GM23338 (cell line): ENCODE measurements around the gene RSPH4A. TPM values are rescaled to one million over a fixed set of nuclear protein-coding genes. Genes with fewer than 3 reads are reported as not detected.

Experiments used
- ATAC-seq: fragments of 200-7000 bp; cut with Tn5 transposase; 3 replicates; pipeline ENCODE4 v1.9.1; 2020
- DNase-seq: peaks from one replicate; pipeline ENCODE4 v3.0.0-alpha.2; 2015; ENCODE audit warnings: low spot score
- H2AFZ ChIP-seq: fragments of 200-600 bp; sonication (generic); 2 replicates; pipeline ENCODE4 v1.8.0; 2016; ENCODE audit warnings: antibody characterized with exemption, mild to moderate bottlenecking, moderate library complexity
- H3F3A ChIP-seq: fragments of 200-600 bp; sonication (generic); replicated peaks from 2 replicates; pipeline ENCODE4 v1.8.0; 2017; ENCODE audit warnings: antibody characterized with exemption, mixed run types, low read depth
- H3K27ac ChIP-seq: fragments of 200-600 bp; sonication (generic); 2 replicates; pipeline ENCODE4 v1.6.1; 2016; ENCODE audit warnings: low read depth
- H3K27me3 ChIP-seq: fragments of 200-600 bp; sonication (generic); 2 replicates; pipeline ENCODE4 v1.8.0; 2016; ENCODE audit warnings: mild to moderate bottlenecking, mixed run types, moderate library complexity; ENCODE audit not compliant: insufficient read depth
- H3K36me3 ChIP-seq: fragments of 200-600 bp; sonication (generic); 2 replicates; pipeline ENCODE4 v1.8.0; 2016; ENCODE audit warnings: mild to moderate bottlenecking; ENCODE audit not compliant: insufficient read depth
- H3K4me1 ChIP-seq: fragments of 200-600 bp; sonication (generic); 2 replicates; pipeline ENCODE4 v1.8.0; 2016; ENCODE audit warnings: mild to moderate bottlenecking, moderate library complexity; ENCODE audit not compliant: insufficient read depth
- H3K4me2 ChIP-seq: fragments of 200-600 bp; sonication (generic); 2 replicates; pipeline ENCODE4 v1.7.1; 2017; ENCODE audit warnings: mixed run types
- H3K4me3 ChIP-seq: fragments of 200-600 bp; sonication (generic); 2 replicates; pipeline ENCODE4 v1.6.1; 2016; ENCODE audit warnings: mixed run types
- H3K79me2 ChIP-seq: fragments of 200-600 bp; sonication (generic); replicated peaks from 2 replicates; pipeline ENCODE4 v1.8.0; 2017; ENCODE audit warnings: mild to moderate bottlenecking; ENCODE audit not compliant: insufficient read depth
- H3K9me2 ChIP-seq: fragments of 200-600 bp; sonication (generic); 2 replicates; pipeline ENCODE4 v1.8.0; 2017; ENCODE audit not compliant: insufficient read depth
- H4K20me1 ChIP-seq: fragments of 200-600 bp; sonication (generic); replicated peaks from 2 replicates; pipeline ENCODE4 v1.8.0; 2017; ENCODE audit warnings: mild to moderate bottlenecking; ENCODE audit not compliant: insufficient read depth
- H3K27ac Mint-ChIP-seq: 2 replicates; pipeline ENCODE4 v1.8.0; 2020; ENCODE audit warnings: inconsistent platforms, mild to moderate bottlenecking, moderate library complexity, mixed read lengths
- H3K27me3 Mint-ChIP-seq: 3 replicates; pipeline ENCODE4 v1.8.0; 2022; ENCODE audit warnings: low read depth, mild to moderate bottlenecking, moderate library complexity, mixed read lengths, inconsistent platforms; ENCODE audit not compliant: insufficient read depth, poor library complexity
- H3K36me3 Mint-ChIP-seq: 3 replicates; pipeline ENCODE4 v1.8.0; 2021; ENCODE audit warnings: low read depth, mild to moderate bottlenecking, inconsistent platforms, moderate library complexity, mixed read lengths
- H3K4me1 Mint-ChIP-seq: 3 replicates; pipeline ENCODE4 v1.8.0; 2020; ENCODE audit warnings: mild to moderate bottlenecking, inconsistent platforms, mixed read lengths
- H3K4me3 Mint-ChIP-seq: 3 replicates; pipeline ENCODE4 v1.8.0; 2021; ENCODE audit warnings: moderate library complexity, mild to moderate bottlenecking, inconsistent platforms, mixed read lengths
- H3K9me3 Mint-ChIP-seq: 3 replicates; pipeline ENCODE4 v1.8.0; 2020; ENCODE audit warnings: moderate library complexity, mild to moderate bottlenecking, inconsistent platforms, mixed read lengths
- CREB1 ChIP-seq: fragments of 250-450 bp; sonication (Bioruptor Pico); IDR thresholded peaks from 2 replicates; pipeline ENCODE4 v1.5.0; 2020; ENCODE audit warnings: low read depth, mild to moderate bottlenecking, moderate library complexity
- CTCF ChIP-seq, 2 experiments: fragments of 200-600 bp in 1 of 2; sonication (generic) in 1 of 2; conservative IDR thresholded peaks; 2 replicates each; pipeline versions ENCODE4 v1.5.1 to v1.6.1; 2016 to 2017; ENCODE audit warnings: antibody characterized with exemption in 2 of 2, low read depth in 2 of 2, mild to moderate bottlenecking in 2 of 2, moderate library complexity in 1 of 2
- ETS1 ChIP-seq: IDR thresholded peaks from 2 replicates; pipeline ENCODE4 v1.6.1; 2016; ENCODE audit warnings: antibody characterized with exemption
- EZH2 ChIP-seq: fragments of 200-600 bp; sonication (generic); IDR thresholded peaks from one replicate; pipeline ENCODE4 v1.8.0; 2017; ENCODE audit warnings: antibody characterized with exemption, mild to moderate bottlenecking, low read depth; ENCODE audit not compliant: unreplicated experiment
- JUNB ChIP-seq: IDR thresholded peaks from one replicate; pipeline ENCODE4 v1.6.1; 2016; ENCODE audit warnings: antibody characterized with exemption; ENCODE audit not compliant: unreplicated experiment
- NANOG ChIP-seq: IDR thresholded peaks from 2 replicates; pipeline ENCODE4 v1.6.1; 2016; ENCODE audit warnings: antibody characterized with exemption, borderline replicate concordance
- POLR2AphosphoS5 ChIP-seq: IDR thresholded peaks from 2 replicates; pipeline ENCODE4 v1.6.1; 2016; ENCODE audit warnings: antibody characterized with exemption, low read depth
- REST ChIP-seq: IDR thresholded peaks from one replicate; pipeline ENCODE4 v1.6.1; 2018; ENCODE audit warnings: antibody characterized with exemption; ENCODE audit not compliant: unreplicated experiment
- STAT1 ChIP-seq: IDR thresholded peaks from one replicate; pipeline ENCODE4 v1.6.1; 2016; ENCODE audit warnings: antibody characterized with exemption; ENCODE audit not compliant: unreplicated experiment
- ZNF114 ChIP-seq: fragments of 250-450 bp; sonication (Bioruptor Pico); IDR thresholded peaks from 2 replicates; pipeline ENCODE4 v1.5.0; 2020; ENCODE audit warnings: mild to moderate bottlenecking, moderate library complexity
- ZNF331 ChIP-seq: fragments of 250-450 bp; sonication (Bioruptor Pico); IDR thresholded peaks from 2 replicates; pipeline ENCODE4 v1.5.0; 2020; ENCODE audit warnings: low read depth, mild to moderate bottlenecking, moderate library complexity
- polyA plus RNA-seq: library from polyadenylated mRNA; unstranded; fragments of >200 nt; fragmentation: Nextera tagmentation; extraction: Ambion mirVana; gene quantifications from 2 replicates; pipeline ENCODE4 v1.2.1, GENCODE V29; 2016
- total RNA-seq: library from RNA; depleted of rRNA; stranded (reverse); fragments of >200 nt; shearing (Covaris generic); gene quantifications from 2 replicates; pipeline ENCODE4 v1.2.3, GENCODE V29; 2014

Gene RSPH4A
- total and polyA plus RNA-seq, 2 experiments from 2014 or later: 0.52 to 1.0 TPM

- peaks cover 7% of the 10 kb centered on the region for H3K4me1 Mint-ChIP-seq
- peaks cover 11% of the 10 kb centered on the region for H3F3A ChIP-seq
- peak overlapping the region; percentile 88 for H3K27ac ChIP-seq
Measured at GRCh38 chr6:116571683-116572000, 44.6 kb upstream of the RSPH4A start.

More at GRCh38 chr6:116571683-116572000, 44.6 kb upstream of the RSPH4A start:
- peak overlapping the region; percentile 100 for H3K4me3 Mint-ChIP-seq
- Histone ChIP-seq H3K4me1 (peaks cover 11% of the 10 kb centered on the region; the same call in 1 of the 2 replicates), H3K36me3 (no peaks in the 10 kb centered on the region), H3K4me3 (peak overlapping the region; percentile 95), H3K79me2 (peaks cover 52% of the 10 kb centered on the region), H3K9me2 (no peaks in the 10 kb centered on the region), H3K27me3 (no peaks in the 10 kb centered on the region), H4K20me1 (no peaks in the 10 kb centered on the region), H2AFZ (peak overlapping the region; percentile 96), H3K4me2 (peak overlapping the region; percentile 95)
- H3K27ac Mint-ChIP-seq: peak overlapping the region; percentile 97
- H3K27me3 Mint-ChIP-seq: peaks cover 4% of the 10 kb centered on the region
- no peaks in the 10 kb centered on the region; the same call in 2 of the 3 replicates for H3K9me3 Mint-ChIP-seq
- ATAC-seq (no peak), DNase-seq (no peak)
- TF ChIP-seq ZNF114 (CRISPR knock-in tag): no peak
- TF ChIP-seq STAT1: no peak
- no peak for TF ChIP-seq EZH2
- no peak for TF ChIP-seq JUNB
- no peak for TF ChIP-seq CTCF (conservative IDR thresholded peaks at IDR 0.05; ENCODE audit: low read depth in 2 of 2)
- TF ChIP-seq ZNF331 (CRISPR knock-in tag): no peak
- no peak for TF ChIP-seq POLR2AphosphoS5
- no peak for TF ChIP-seq CREB1 (CRISPR knock-in tag)
- TF ChIP-seq REST: no peak
- TF ChIP-seq NANOG: no peak
- TF ChIP-seq ETS1: no peak
- no peaks in the 10 kb centered on the region for H3K36me3 Mint-ChIP-seq
